ENCODE results near the gene YDJC.

YDJC gene

GRCh38 chr22:21672107-21672629 lies 42.3 kb upstream of the YDJC start:
- Histone ChIP-seq H3K4me2 (ENCODE audit: low read depth, low read length, poor library complexity, severe bottlenecking) (no peak overlapping the region), H3K9ac (ENCODE audit: low read length) (no peak overlapping the region), H3F3A (ENCODE audit: insufficient read depth) (no peaks in the 10 kb centered on the region), H3K79me2 (ENCODE audit: insufficient read depth, low read length) (peaks cover 5% of the 10 kb centered on the region; the same call in 1 of the 2 replicates), H3K27me3 (ENCODE audit: low read length) (no peaks in the 10 kb centered on the region), H2AFZ (ENCODE audit: low read depth, low read length, severe bottlenecking) (no peak overlapping the region), H3K9me2 (replicated peaks; ENCODE audit: insufficient read depth, low read length) (no peaks in the 10 kb centered on the region), H4K20me1 (ENCODE audit: low read depth, low read length) (no peaks in the 10 kb centered on the region), H3K27ac (ENCODE audit: low read depth, low read length) (no peak overlapping the region), H3K36me3 (ENCODE audit: low read length) (no peaks in the 10 kb centered on the region), H3K4me3 (ENCODE audit: insufficient read depth, low read length, poor library complexity, severe bottlenecking) (no peak overlapping the region), H3K9me3 (ENCODE audit: insufficient read depth, low read length) (no peaks in the 10 kb centered on the region)
- TF ChIP-seq EZH2phosphoT487 (conservative IDR thresholded peaks at IDR 0.05; ENCODE audit: low read length) = no peak
- no peak for TF ChIP-seq CTCF (IDR thresholded peaks at IDR 0.05; ENCODE audit: insufficient read depth, low read length, poor library complexity, severe bottlenecking)

- no peak overlapping the region for H3K9ac ChIP-seq (ENCODE audit: low read length)
- no peak overlapping the region for H3K4me3 ChIP-seq (ENCODE audit: insufficient read depth, low read length, poor library complexity, severe bottlenecking)
- TF ChIP-seq CTCF (IDR thresholded peaks at IDR 0.05; ENCODE audit: insufficient read depth, low read length, poor library complexity, severe bottlenecking) = no peak
- TF ChIP-seq EZH2phosphoT487 (conservative IDR thresholded peaks at IDR 0.05; ENCODE audit: low read length) = no peak
- H3K9me3 ChIP-seq (ENCODE audit: insufficient read depth, low read length) = no peaks in the 10 kb centered on the region
- no peaks in the 10 kb centered on the region for H3K27me3 ChIP-seq (ENCODE audit: low read length)
- H3K27ac ChIP-seq (ENCODE audit: low read depth, low read length) = no peak overlapping the region
- no peaks in the 10 kb centered on the region for H4K20me1 ChIP-seq (ENCODE audit: low read depth, low read length)
- H3K79me2 ChIP-seq (ENCODE audit: insufficient read depth, low read length) = peaks cover 8% of the 10 kb centered on the region; the same call in 1 of the 2 replicates
- no peaks in the 10 kb centered on the region for H3K36me3 ChIP-seq (ENCODE audit: low read length)
- no peaks in the 10 kb centered on the region for H3K9me2 ChIP-seq (replicated peaks; ENCODE audit: insufficient read depth, low read length)
- no peak overlapping the region for H3K4me2 ChIP-seq (ENCODE audit: low read depth, low read length, poor library complexity, severe bottlenecking)
- H2AFZ ChIP-seq (ENCODE audit: low read depth, low read length, severe bottlenecking) = no peak overlapping the region
- H3F3A ChIP-seq (ENCODE audit: insufficient read depth) = no peaks in the 10 kb centered on the region
Measured at GRCh38 chr22:21669026-21669425, 39.2 kb upstream of the YDJC start.

- Histone ChIP-seq H3K4me2 (ENCODE audit: low read depth, low read length, poor library complexity, severe bottlenecking) (peak overlapping the region; percentile 62), H2AFZ (ENCODE audit: low read depth, low read length, severe bottlenecking) (no peak overlapping the region), H3K9ac (ENCODE audit: low read length) (peak overlapping the region; percentile 73), H3K36me3 (ENCODE audit: low read length) (no peaks in the 10 kb centered on the region), H3K9me2 (replicated peaks; ENCODE audit: insufficient read depth, low read length) (no peaks in the 10 kb centered on the region), H3K27me3 (ENCODE audit: low read length) (no peaks in the 10 kb centered on the region), H3K9me3 (ENCODE audit: insufficient read depth, low read length) (no peaks in the 10 kb centered on the region), H4K20me1 (ENCODE audit: low read depth, low read length) (no peaks in the 10 kb centered on the region), H3K79me2 (ENCODE audit: insufficient read depth, low read length) (peaks cover 8% of the 10 kb centered on the region; the same call in 1 of the 2 replicates), H3F3A (ENCODE audit: insufficient read depth) (no peaks in the 10 kb centered on the region), H3K4me3 (ENCODE audit: insufficient read depth, low read length, poor library complexity, severe bottlenecking) (peak overlapping the region; percentile 85), H3K27ac (ENCODE audit: low read depth, low read length) (no peak overlapping the region)
- no peak for TF ChIP-seq CTCF (IDR thresholded peaks at IDR 0.05; ENCODE audit: insufficient read depth, low read length, poor library complexity, severe bottlenecking)
- TF ChIP-seq EZH2phosphoT487 (conservative IDR thresholded peaks at IDR 0.05; ENCODE audit: low read length) = no peak
Measured at GRCh38 chr22:21666786-21667185, 37.0 kb upstream of the YDJC start.
